HCT116 (cell line): Measurements from ENCODE around the gene SERINC3.

Experiments used
- EGR1 ChIP-seq: IDR thresholded peaks from 2 replicates; pipeline ENCODE4 v1.6.1; 2012; ENCODE audit warnings: low read depth
- POLR2A ChIP-seq: IDR thresholded peaks from 2 replicates; pipeline ENCODE4 v1.7.0; 2011; ENCODE audit warnings: borderline replicate concordance; ENCODE audit not compliant: insufficient read depth, insufficient read length; ENCODE audit errors: extremely low read depth
- POLR2AphosphoS5 ChIP-seq: IDR thresholded peaks from 2 replicates; pipeline ENCODE4 v1.6.1; 2011; ENCODE audit warnings: mild to moderate bottlenecking, low read depth, low read length, moderate library complexity
- YY1 ChIP-seq: IDR thresholded peaks from 2 replicates; pipeline ENCODE4 v1.6.1; 2011; ENCODE audit warnings: low read length, low read depth, moderate library complexity, mild to moderate bottlenecking; ENCODE audit not compliant: insufficient replicate concordance; ENCODE audit errors: extremely low read depth
- ZNF274 ChIP-seq: fragments of 200-500 bp; sonication (Bioruptor generic); IDR thresholded peaks from 2 replicates; pipeline ENCODE4 v1.6.1; 2014; ENCODE audit warnings: mild to moderate bottlenecking, low read depth, low read length, inconsistent platforms
- TF ChIP-seq, protein P1 (sequence below), 3 experiments: fragments of 200-600 bp in 1 of 3; sonication (generic) in 1 of 3; IDR thresholded peaks in 2 of 3; conservative IDR thresholded peaks in 1 of 3; 2 replicates each; pipeline ENCODE4 v1.5.1; 2012 to 2017; ENCODE audit warnings: low read depth in 2 of 3, low read length in 2 of 3, antibody characterized with exemption in 1 of 3, borderline replicate concordance in 1 of 3, control low read depth in 1 of 3, mild to moderate bottlenecking in 1 of 3, mixed read lengths in 1 of 3, mixed run types in 1 of 3, moderate library complexity in 1 of 3; ENCODE audit not compliant: insufficient read depth in 1 of 3
- TF ChIP-seq, protein P2 (sequence below): IDR thresholded peaks from 2 replicates; pipeline ENCODE4 v1.6.1; 2012; ENCODE audit warnings: low read depth
- TF ChIP-seq, protein P3 (sequence below): IDR thresholded peaks from 2 replicates; pipeline ENCODE4 v1.6.1; 2012

DNA sequence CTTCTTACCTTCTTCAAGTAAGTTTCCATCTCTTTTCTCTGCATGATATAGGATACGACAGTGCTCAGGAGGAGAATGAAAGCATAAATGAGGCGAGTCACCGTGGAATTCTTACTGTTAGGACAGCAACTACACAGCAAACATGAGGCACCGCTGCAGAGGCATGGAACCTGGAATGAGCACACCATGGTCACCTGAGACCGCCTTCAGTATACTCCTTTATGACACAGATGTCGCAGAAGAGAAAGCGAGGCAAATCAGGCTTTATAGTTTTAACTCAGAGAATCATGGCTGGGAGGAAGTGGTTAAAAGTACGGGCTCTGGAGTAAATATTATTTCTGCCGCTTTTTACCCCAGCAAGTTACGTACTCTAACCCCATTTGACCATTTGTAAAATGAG lies 8.0 kb downstream of the SERINC3 start:
- TF ChIP-seq, protein P1, sequence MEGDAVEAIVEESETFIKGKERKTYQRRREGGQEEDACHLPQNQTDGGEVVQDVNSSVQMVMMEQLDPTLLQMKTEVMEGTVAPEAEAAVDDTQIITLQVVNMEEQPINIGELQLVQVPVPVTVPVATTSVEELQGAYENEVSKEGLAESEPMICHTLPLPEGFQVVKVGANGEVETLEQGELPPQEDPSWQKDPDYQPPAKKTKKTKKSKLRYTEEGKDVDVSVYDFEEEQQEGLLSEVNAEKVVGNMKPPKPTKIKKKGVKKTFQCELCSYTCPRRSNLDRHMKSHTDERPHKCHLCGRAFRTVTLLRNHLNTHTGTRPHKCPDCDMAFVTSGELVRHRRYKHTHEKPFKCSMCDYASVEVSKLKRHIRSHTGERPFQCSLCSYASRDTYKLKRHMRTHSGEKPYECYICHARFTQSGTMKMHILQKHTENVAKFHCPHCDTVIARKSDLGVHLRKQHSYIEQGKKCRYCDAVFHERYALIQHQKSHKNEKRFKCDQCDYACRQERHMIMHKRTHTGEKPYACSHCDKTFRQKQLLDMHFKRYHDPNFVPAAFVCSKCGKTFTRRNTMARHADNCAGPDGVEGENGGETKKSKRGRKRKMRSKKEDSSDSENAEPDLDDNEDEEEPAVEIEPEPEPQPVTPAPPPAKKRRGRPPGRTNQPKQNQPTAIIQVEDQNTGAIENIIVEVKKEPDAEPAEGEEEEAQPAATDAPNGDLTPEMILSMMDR (IDR thresholded peaks at IDR 0.05 in 2 of 3, conservative IDR thresholded peaks at IDR 0.05 in 1 of 3; ENCODE audit: borderline replicate concordance in 1 of 3, insufficient read depth in 1 of 3, low read depth in 2 of 3, low read length in 2 of 3): no peak
- TF ChIP-seq, protein P2, sequence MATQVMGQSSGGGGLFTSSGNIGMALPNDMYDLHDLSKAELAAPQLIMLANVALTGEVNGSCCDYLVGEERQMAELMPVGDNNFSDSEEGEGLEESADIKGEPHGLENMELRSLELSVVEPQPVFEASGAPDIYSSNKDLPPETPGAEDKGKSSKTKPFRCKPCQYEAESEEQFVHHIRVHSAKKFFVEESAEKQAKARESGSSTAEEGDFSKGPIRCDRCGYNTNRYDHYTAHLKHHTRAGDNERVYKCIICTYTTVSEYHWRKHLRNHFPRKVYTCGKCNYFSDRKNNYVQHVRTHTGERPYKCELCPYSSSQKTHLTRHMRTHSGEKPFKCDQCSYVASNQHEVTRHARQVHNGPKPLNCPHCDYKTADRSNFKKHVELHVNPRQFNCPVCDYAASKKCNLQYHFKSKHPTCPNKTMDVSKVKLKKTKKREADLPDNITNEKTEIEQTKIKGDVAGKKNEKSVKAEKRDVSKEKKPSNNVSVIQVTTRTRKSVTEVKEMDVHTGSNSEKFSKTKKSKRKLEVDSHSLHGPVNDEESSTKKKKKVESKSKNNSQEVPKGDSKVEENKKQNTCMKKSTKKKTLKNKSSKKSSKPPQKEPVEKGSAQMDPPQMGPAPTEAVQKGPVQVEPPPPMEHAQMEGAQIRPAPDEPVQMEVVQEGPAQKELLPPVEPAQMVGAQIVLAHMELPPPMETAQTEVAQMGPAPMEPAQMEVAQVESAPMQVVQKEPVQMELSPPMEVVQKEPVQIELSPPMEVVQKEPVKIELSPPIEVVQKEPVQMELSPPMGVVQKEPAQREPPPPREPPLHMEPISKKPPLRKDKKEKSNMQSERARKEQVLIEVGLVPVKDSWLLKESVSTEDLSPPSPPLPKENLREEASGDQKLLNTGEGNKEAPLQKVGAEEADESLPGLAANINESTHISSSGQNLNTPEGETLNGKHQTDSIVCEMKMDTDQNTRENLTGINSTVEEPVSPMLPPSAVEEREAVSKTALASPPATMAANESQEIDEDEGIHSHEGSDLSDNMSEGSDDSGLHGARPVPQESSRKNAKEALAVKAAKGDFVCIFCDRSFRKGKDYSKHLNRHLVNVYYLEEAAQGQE: no peak
- TF ChIP-seq, protein P3, sequence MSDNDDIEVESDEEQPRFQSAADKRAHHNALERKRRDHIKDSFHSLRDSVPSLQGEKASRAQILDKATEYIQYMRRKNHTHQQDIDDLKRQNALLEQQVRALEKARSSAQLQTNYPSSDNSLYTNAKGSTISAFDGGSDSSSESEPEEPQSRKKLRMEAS: no peak
- TF ChIP-seq ZNF274 (no peak), YY1 (no peak), POLR2AphosphoS5 (no peak), EGR1 (no peak), POLR2A (no peak)
